HG03045 (cell line): ENCODE measurements around the gene HIPK2.
"Not testable (repeated sequence)": the region's sequence is repeated elsewhere in the genome, so short reads cannot be mapped to it uniquely, and the experiment has no call there.

Source experiments
- ATAC-seq: cut with Tn5 transposase; IDR thresholded peaks from one replicate; pipeline ENCODE4 v1.9.1; 2021; ENCODE audit warnings: mild to moderate bottlenecking, moderate library complexity; ENCODE audit not compliant: unreplicated experiment

Gene HIPK2

GRCh38 chr7:139635526-139636302 lies 142.1 kb downstream of the HIPK2 start:
- ATAC-seq, result no peak

GRCh38 chr7:139634087-139634486 lies 143.7 kb downstream of the HIPK2 start:
- no peak for ATAC-seq

GRCh38 chr7:139631520-139632031 lies 146.2 kb downstream of the HIPK2 start:
- no peak for ATAC-seq

GRCh38 chr7:139630643-139631519 lies 146.9 kb downstream of the HIPK2 start:
- ATAC-seq, result no peak

GRCh38 chr7:139629392-139630082 lies 148.3 kb downstream of the HIPK2 start:
- ATAC-seq, result no peak

- no peak for ATAC-seq
Measured at GRCh38 chr7:139627831-139628230, 150.0 kb downstream of the HIPK2 start.

GRCh38 chr7:139626817-139627216 lies 151.0 kb downstream of the HIPK2 start:
- ATAC-seq, result no peak

- no peak for ATAC-seq
Measured at GRCh38 chr7:139623518-139623917, 154.3 kb downstream of the HIPK2 start.

- ATAC-seq, result peak; percentile 64
Measured at GRCh38 chr7:139620676-139621344, 157.0 kb downstream of the HIPK2 start.

- no peak for ATAC-seq
Measured at GRCh38 chr7:139619367-139619657, 158.5 kb downstream of the HIPK2 start.

- no peak for ATAC-seq
Measured at GRCh38 chr7:139618482-139619366, 159.1 kb downstream of the HIPK2 start.

GRCh38 chr7:139617074-139617473 lies 160.7 kb downstream of the HIPK2 start:
- no peak for ATAC-seq

GRCh38 chr7:139614886-139615285 lies 162.9 kb downstream of the HIPK2 start:
- no peak for ATAC-seq

GRCh38 chr7:139613971-139614411 lies 163.8 kb downstream of the HIPK2 start:
- ATAC-seq, result no peak

- ATAC-seq, result not testable (repeated sequence)
Measured at GRCh38 chr7:139611556-139611955, 166.2 kb downstream of the HIPK2 start.

- no peak for ATAC-seq
Measured at GRCh38 chr7:139610595-139610994, 167.2 kb downstream of the HIPK2 start.

- ATAC-seq, result no peak
Measured at GRCh38 chr7:139603896-139604295, 173.9 kb downstream of the HIPK2 start.

- ATAC-seq, result no peak
Measured at GRCh38 chr7:139603282-139603681, 174.5 kb downstream of the HIPK2 start.

- no peak for ATAC-seq
Measured at GRCh38 chr7:139602143-139602722, 175.6 kb downstream of the HIPK2 start.
